ENCODE measurements around the gene NAALADL2.

- no peak for TF ChIP-seq CTCF (IDR thresholded peaks at IDR 0.05)
- TF ChIP-seq TCF7L2 (IDR thresholded peaks at IDR 0.05; ENCODE audit: low read depth, low read length) = no peak
- TF ChIP-seq POLR2AphosphoS5 (IDR thresholded peaks at IDR 0.05; ENCODE audit: low read depth, low read length) = no peak
Observed at GRCh38 chr3:175807175-175807574, 948.0 kb downstream of the NAALADL2 start.
